Epithelial cell of proximal tubule (primary cell): Measurements from ENCODE around the gene PDE4A. TPM values are rescaled to one million over a fixed set of nuclear protein-coding genes. Genes with fewer than 3 reads are reported as not detected.
"Not testable (repeated sequence)": the region's sequence is repeated elsewhere in the genome, so short reads cannot be mapped to it uniquely, and the experiment has no call there.

Experiments
- DNase-seq: peaks from one replicate; pipeline ENCODE4 v3.0.0-alpha.2; 2011; ENCODE audit warnings: low read depth
- H3K4me3 ChIP-seq: 2 replicates; pipeline ENCODE4 v1.5.1; 2011; ENCODE audit warnings: low read depth, mild to moderate bottlenecking, low read length
- total RNA-seq: library from RNA; depleted of rRNA; stranded (reverse); fragments of >200 nt; gene quantifications from 2 replicates; pipeline ENCODE4 v1.2.3, GENCODE V29; 2015
- TF ChIP-seq, protein P1 (sequence below): conservative IDR thresholded peaks from 2 replicates; pipeline ENCODE4 v1.5.1; 2012; ENCODE audit warnings: low read depth, mild to moderate bottlenecking, low read length

The PDE4A gene
- 0.40 and 2.0 TPM in 2 replicates for total RNA-seq

DNA sequence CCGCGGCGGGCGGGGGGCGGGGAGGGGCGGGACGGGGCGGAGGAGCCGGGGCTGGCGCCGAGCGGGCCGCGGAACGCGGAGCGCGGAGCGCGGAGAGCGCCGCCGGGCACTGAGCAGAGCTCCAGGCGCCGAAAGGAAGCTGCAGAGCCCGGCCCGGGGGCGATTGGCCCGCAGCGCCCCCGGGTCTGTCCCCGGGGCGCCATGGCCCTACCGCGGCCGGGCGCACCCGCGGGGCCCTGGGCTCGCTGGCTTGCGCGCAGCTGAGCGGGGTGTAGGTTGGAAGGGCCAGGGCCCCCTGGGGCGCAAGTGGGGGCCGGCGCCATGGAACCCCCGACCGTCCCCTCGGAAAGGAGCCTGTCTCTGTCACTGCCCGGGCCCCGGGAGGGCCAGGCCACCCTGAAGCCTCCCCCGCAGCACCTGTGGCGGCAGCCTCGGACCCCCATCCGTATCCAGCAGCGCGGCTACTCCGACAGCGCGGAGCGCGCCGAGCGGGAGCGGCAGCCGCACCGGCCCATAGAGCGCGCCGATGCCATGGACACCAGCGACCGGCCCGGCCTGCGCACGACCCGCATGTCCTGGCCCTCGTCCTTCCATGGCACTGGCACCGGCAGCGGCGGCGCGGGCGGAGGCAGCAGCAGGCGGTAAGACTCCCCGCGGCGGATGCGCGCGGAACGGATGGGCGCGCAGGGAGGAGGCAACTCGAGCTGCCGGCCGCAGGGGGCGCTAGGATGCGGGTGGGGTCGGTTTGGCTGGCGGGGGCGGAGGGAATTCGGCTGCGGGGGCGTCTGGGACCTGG, at the start of gene PDE4A:
Gene PDE4A (plus strand): TSS at position 95 of the 796 bp plus-strand sequence. CDS start 227 bp downstream, at position 322.
- TF ChIP-seq, protein P1, sequence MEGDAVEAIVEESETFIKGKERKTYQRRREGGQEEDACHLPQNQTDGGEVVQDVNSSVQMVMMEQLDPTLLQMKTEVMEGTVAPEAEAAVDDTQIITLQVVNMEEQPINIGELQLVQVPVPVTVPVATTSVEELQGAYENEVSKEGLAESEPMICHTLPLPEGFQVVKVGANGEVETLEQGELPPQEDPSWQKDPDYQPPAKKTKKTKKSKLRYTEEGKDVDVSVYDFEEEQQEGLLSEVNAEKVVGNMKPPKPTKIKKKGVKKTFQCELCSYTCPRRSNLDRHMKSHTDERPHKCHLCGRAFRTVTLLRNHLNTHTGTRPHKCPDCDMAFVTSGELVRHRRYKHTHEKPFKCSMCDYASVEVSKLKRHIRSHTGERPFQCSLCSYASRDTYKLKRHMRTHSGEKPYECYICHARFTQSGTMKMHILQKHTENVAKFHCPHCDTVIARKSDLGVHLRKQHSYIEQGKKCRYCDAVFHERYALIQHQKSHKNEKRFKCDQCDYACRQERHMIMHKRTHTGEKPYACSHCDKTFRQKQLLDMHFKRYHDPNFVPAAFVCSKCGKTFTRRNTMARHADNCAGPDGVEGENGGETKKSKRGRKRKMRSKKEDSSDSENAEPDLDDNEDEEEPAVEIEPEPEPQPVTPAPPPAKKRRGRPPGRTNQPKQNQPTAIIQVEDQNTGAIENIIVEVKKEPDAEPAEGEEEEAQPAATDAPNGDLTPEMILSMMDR: peak; percentile 48
- peak within 1 kb of the TSS; percentile 33 for H3K4me3 ChIP-seq
- DNase-seq: no peak

DNA sequence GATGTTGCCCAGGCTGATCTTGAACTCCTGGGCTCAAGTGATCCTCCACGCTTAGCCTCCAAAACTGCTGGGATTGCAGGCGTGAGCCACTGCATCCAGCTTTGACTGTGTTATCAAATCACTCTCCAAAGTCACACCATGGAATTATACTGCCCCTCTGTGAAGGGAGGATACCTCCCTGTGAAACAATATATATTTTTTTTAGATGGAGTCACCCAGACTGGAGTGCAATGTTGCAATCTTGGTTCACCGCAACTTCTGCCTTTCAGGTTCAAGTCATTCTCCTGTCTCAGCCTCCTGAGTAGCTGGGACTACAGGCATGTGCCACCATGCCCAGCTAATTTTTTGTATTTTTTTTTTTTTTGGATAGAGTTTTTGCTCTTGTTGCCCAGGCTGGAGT, 47.6 kb upstream of the PDE4A start:
- no peak overlapping the region for H3K4me3 ChIP-seq
- no peak for DNase-seq
- TF ChIP-seq, protein P1: no peak

DNA sequence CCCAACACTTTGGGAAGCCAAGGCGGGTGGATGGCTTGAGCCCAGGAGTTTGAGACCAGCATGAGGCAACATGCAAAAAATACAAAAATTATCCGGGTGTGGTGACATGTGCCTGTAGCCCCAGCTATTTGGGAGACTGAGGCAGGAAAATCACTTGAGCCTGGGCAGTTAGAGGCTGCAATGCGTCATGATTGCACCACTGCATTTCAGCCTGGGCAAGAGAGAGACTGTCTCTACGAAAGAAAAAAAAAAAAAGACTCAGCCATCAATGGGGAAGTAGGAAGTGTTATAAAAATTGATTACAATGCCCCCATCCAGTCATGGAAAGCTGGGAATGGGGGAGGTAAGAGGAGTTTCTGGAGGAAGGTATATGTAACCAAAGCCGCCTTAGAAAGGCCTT, 45.4 kb upstream of the PDE4A start:
- no peak overlapping the region for H3K4me3 ChIP-seq
- TF ChIP-seq, protein P1: no peak
- DNase-seq: no peak

DNA sequence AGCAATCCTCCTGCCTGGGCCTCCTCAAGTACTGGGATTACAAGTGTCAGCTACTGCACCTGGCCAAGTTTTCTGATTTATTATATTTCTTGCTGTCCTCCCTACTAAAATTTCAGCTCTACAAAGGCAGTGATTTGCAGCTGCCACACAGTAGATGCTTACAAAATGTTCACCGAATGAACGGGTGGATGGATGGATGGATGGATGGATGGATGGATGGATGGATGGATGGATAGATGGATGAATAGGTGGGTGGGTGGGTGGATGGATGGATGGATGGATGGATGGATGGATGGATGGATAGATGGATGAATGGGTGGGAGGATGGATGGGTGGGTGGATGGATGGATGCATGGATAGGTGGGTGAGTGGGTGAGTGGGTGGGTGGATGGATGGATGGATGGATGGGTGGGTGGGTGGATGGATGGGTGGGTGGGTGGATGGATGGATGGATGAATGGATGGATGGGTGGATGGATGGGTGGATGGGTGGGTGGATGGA, 43.1 kb upstream of the PDE4A start:
- not testable (repeated sequence) for H3K4me3 ChIP-seq, DNase-seq

DNA sequence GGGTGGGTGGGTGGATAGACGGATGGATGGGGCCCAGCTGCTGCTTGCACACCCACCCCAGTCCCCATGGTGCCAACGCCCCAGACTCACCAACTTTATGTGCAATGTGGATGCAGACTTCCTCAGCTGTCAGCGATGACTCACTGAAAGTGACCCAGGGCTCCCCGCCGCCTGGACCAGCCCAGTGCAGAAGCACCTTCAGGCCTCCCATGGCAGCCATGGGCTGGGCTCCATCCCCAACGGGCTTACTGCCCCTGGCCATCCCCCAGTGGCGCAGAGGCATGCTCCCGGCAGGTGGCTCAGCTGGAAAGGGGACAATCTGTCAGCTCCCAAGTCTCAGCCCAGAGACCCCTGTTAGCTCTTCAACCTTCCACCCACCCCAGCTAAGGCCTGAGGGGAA, 42.2 kb upstream of the PDE4A start:
- no peak overlapping the region for H3K4me3 ChIP-seq
- TF ChIP-seq, protein P1: no peak

GRCh38 chr19:10379880-10380312, 40.4 kb upstream of the PDE4A start:
- peak overlapping the region; percentile 90 for H3K4me3 ChIP-seq
- no peak for DNase-seq
- TF ChIP-seq, protein P1: no peak

More for the DNA sequence above, 42.2 kb upstream of the PDE4A start:
- no peak for DNase-seq

DNA sequence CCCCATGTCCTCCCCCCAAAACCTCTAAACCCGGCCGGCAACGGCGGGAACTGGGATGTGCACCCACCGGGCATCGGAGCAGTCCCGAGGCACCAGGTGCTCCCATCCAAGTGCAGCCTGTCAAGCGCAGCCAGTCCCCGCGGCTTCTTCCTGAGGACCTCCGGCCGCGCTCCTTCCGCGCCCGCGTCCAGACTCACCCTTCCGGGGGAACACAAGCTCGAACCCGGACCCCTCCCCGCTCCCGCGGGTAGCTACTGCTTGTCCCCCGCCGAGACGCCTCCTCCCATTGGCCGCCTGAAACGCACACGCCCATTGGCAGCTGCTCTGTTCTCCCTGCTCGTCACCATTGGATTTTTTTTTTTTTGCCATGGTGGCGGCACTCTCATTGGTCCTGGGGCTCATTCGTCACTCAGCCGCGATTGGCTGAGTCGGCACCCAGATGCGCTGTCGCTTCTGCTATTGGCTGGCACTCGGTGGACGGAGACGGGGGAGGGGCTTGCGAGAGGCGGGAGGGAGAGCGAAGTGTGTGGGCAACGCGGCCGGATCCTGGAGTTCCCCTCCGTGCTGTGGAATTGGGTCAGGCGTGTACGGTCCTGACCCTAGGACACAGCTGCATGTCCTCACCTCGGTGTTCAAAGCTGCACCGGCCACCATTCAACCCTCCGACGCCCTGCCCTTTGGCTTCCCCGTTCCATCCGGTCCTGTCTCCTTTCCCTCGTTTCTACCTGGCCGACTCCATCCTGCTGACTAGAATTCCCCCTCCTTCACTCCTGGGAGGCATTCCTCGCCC, 39.8 kb upstream of the PDE4A start, which contains the start of gene TYK2:
Gene TYK2 (minus strand): TSS at position 260 of the 790 bp plus-strand sequence. CDS start 2,166 bp downstream, outside the sequence.
- peak within 1 kb of the TSS; percentile 90 for H3K4me3 ChIP-seq
- TF ChIP-seq, protein P1: no peak
- DNase-seq: peak; percentile 81

- not testable (repeated sequence) for DNase-seq, H3K4me3 ChIP-seq
Observed at GRCh38 chr19:10383223-10383499, 37.2 kb upstream of the PDE4A start.
